Breast epithelium (tissue), 3 donors: ENCODE data around the gene ERAL1.
"Not testable (repeated sequence)": the region's sequence is repeated elsewhere in the genome, so short reads cannot be mapped to it uniquely, and the experiment has no call there.

Experiments
- CTCF ChIP-seq, 3 donors: fragments of 450-650 bp; IDR thresholded peaks; one replicate each; pipeline ENCODE4 v1.5.1; 2016 to 2017; ENCODE audit warnings: antibody characterized with exemption in 3 of 3, mild to moderate bottlenecking in 3 of 3, moderate library complexity in 3 of 3
- POLR2A ChIP-seq: fragments of 450-650 bp; IDR thresholded peaks from one replicate; pipeline ENCODE4 v1.6.1; 2016; ENCODE audit warnings: antibody characterized with exemption, mild to moderate bottlenecking, moderate library complexity
- POLR2AphosphoS5 ChIP-seq, 3 donors: sonication (generic); formaldehyde crosslinking; IDR thresholded peaks; one replicate each; pipeline ENCODE4 v1.6.1; 2017; ENCODE audit warnings: antibody characterized with exemption in 3 of 3

DNA sequence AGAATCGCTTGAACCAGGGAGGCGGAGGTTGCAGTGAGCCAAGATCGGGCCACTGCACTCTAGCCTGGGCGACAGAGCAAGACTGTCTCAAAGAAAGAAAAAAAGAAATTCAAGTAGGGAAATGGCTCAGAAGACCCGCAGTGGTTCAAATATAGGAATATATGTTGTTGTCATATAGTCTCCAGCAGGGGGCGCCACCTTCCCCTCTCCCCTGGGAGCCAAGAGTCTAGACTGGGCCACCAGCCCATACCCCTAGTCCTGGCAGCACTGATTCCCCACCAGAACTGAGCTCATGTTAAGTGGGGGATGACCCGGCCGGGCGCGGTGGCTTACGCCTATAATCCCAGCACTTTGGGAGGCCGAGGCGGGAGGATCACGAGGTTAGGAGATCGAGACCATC is 6.1 kb upstream of the ERAL1 start:
- TF ChIP-seq CTCF (IDR thresholded peaks at IDR 0.05), result peak in 1 of 3 donors; percentile 15
- not testable (repeated sequence) for TF ChIP-seq POLR2A; POLR2AphosphoS5 (IDR thresholded peaks at IDR 0.05)
